Measurements from ENCODE around the gene TMEM95. TPM values are rescaled to one million over a fixed set of nuclear protein-coding genes. Genes with fewer than 3 reads are reported as not detected.

The TMEM95 gene
- total and polyA plus RNA-seq, 10 of the 15 experiments (the other 5 are each of a cell fraction or from before 2014, with no cell fraction given) = 0.05 to 0.28 TPM; not detected in 8

- WGBS (ENCODE audit: insufficient coverage, insufficient replicate concordance, low lambda C conversion rate, missing lambda C conversion rate) = 100% methylated on average over 1 of the region's 1 CpG
- POLR2A ChIA-PET = interaction anchor here (1.7 to 3.2 kb wide), 4 partner anchors 9 to 86 kb away, joined by 6 to 21 read pairs (median 11); partner anchors contain the start of genes ACAP1, GABARAP and TMEM256
- FAIRE-seq (no peak), DNase-seq (ENCODE audit: low read depth, low spot score) (no peak), ATAC-seq (no peak)
- CTCF ChIA-PET = interaction anchor here (0.8 to 7.9 kb wide), 3 partner anchors 9 to 282 kb away, joined by 4 to 49 read pairs (median 46); partner anchors contain the start of gene ACAP1
- Histone ChIP-seq H4K20me1 (ENCODE audit: control insufficient read depth, insufficient read depth) (no peaks in the 10 kb centered on the region), H3K9ac (ENCODE audit: control insufficient read depth, insufficient read depth, low read length) (peak overlapping the region; percentile 79), H3K9me3 (replicated peaks; ENCODE audit: control insufficient read depth, insufficient read depth, low read length) (no peaks in the 10 kb centered on the region), H3K27me3 (replicated peaks in 1 of 2; ENCODE audit: control insufficient read depth in 2 of 2, insufficient read depth in 2 of 2, low read length in 1 of 2) (no peaks in the 10 kb centered on the region), H3K79me2 (ENCODE audit: control insufficient read depth, insufficient read depth, low read length) (peaks cover 17% of the 10 kb centered on the region), H2AFZ (ENCODE audit: control insufficient read depth, low read depth, low read length) (no peak overlapping the region), H3K4me1 (ENCODE audit: control insufficient read depth, insufficient read depth, low read length) (peaks cover 27% of the 10 kb centered on the region), H3K4me3 (peak overlapping the region; percentile 99), H3K4me2 (ENCODE audit: control insufficient read depth, insufficient read depth) (peak overlapping the region; percentile 66), H3K27ac (ENCODE audit: control insufficient read depth, insufficient read depth) (no peak overlapping the region), H3K36me3 (ENCODE audit: control insufficient read depth in 2 of 2, insufficient read depth in 2 of 2, low read length in 1 of 2) (peaks cover 2 to 12% of the 10 kb centered on the region in 2 experiments; a peak in 3 of 4 replicates)
- RAD21 ChIA-PET (ENCODE audit: unreplicated experiment) = interaction anchor here (2.2 kb wide), 1 partner anchor 9 kb away, joined by 10 read pairs; the partner anchor contains the start of gene ACAP1
- intact Hi-C loops (cut with micrococcal nuclease; ENCODE audit: unreplicated experiment) (loop anchor here (2.0 kb wide), 1 partner anchor 21 kb away; the partner anchor contains the start of gene EIF5A), in situ Hi-C loops (cut with MboI) (no loop called here)
- BruUV-seq (replicated peaks) = no TSS peak
- SMC1A ChIA-PET (ENCODE audit: uncharacterized antibody, unreplicated experiment) = interaction anchor here (1.0 to 2.3 kb wide), 2 partner anchors 10 to 26 kb away, joined by 3 to 18 read pairs; partner anchors contain the start of gene ACAP1
- TF ChIP-seq SMC3 (IDR thresholded peaks at IDR 0.05; ENCODE audit: borderline replicate concordance, low read length) = no peak
- no peak for TF ChIP-seq RAD51 (IDR thresholded peaks at IDR 0.05)
- TF ChIP-seq ZNF384 (IDR thresholded peaks at IDR 0.05; ENCODE audit: borderline replicate concordance, low read depth, low read length) = no peak
- no peak for TF ChIP-seq RFX5 (IDR thresholded peaks at IDR 0.05; ENCODE audit: low read depth, low read length)
- TF ChIP-seq PKNOX1 (IDR thresholded peaks at IDR 0.05) = no peak
- no peak for TF ChIP-seq SMAD5 (IDR thresholded peaks at IDR 0.05; ENCODE audit: low read depth)
- no peak for TF ChIP-seq EP300 (IDR thresholded peaks at IDR 0.05; ENCODE audit: borderline replicate concordance in 1 of 2, control insufficient read depth in 1 of 2, low read depth in 2 of 2, low read length in 2 of 2)
- TF ChIP-seq MYC (IDR thresholded peaks at IDR 0.05; ENCODE audit: insufficient read depth, insufficient read length, insufficient replicate concordance, low read length, severe bottlenecking) = no peak
- TF ChIP-seq E2F8 (IDR thresholded peaks at IDR 0.05; ENCODE audit: low read depth, partially characterized antibody) = no peak
- no peak for TF ChIP-seq NKRF (conservative IDR thresholded peaks at IDR 0.05)
- no peak for TF ChIP-seq PAX5 (IDR thresholded peaks at IDR 0.05; ENCODE audit: borderline replicate concordance, low read depth, low read length)
- no peak for TF ChIP-seq RCOR1 (conservative IDR thresholded peaks at IDR 0.05; ENCODE audit: low read depth, low read length)
- no peak for TF ChIP-seq ZBED1 (IDR thresholded peaks at IDR 0.05; ENCODE audit: borderline replicate concordance)
- TF ChIP-seq YBX1 (IDR thresholded peaks at IDR 0.05) = no peak
Observed at GRCh38 chr17:7328009-7328408, 26.9 kb upstream of the TMEM95 start.

All from GM12878 (cell line).